SU-DHL-6 (cell line): ENCODE results near the gene ARHGEF28.

Experiments
- EZH2phosphoT487 ChIP-seq: fragments of 200-600 bp; sonication (generic), shearing (Covaris generic); conservative IDR thresholded peaks from 2 replicates; pipeline ENCODE4 v1.6.1; 2018; ENCODE audit warnings: mild to moderate bottlenecking, antibody characterized with exemption, low read length, moderate library complexity, mixed read lengths
- TF ChIP-seq, protein P1 (sequence below): fragments of 200-600 bp; sonication (generic); IDR thresholded peaks from one replicate; pipeline ENCODE4 v1.5.1; 2017; ENCODE audit warnings: antibody characterized with exemption, mild to moderate bottlenecking, low read length, moderate library complexity; ENCODE audit not compliant: insufficient read depth, poor library complexity, severe bottlenecking

DNA sequence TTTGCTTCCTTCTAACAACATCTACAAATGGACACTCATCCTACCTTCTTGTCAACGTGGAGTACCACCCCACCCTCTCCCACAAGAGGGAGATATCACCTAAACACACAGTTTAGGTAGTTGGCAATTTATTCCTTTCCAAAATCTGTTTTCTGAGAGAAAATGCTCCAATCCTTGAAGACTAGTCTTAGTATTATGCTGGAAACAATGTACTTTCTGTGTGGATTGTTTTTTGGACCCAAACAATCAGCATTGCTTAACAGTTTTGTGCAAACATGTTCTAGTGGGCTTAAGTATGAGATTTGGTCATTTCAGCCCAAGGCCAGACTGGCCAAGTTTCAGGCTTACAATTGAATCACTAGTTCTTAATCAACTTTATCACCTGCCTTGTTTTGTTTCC is 359.1 kb downstream of the ARHGEF28 start:
- TF ChIP-seq, protein P1, sequence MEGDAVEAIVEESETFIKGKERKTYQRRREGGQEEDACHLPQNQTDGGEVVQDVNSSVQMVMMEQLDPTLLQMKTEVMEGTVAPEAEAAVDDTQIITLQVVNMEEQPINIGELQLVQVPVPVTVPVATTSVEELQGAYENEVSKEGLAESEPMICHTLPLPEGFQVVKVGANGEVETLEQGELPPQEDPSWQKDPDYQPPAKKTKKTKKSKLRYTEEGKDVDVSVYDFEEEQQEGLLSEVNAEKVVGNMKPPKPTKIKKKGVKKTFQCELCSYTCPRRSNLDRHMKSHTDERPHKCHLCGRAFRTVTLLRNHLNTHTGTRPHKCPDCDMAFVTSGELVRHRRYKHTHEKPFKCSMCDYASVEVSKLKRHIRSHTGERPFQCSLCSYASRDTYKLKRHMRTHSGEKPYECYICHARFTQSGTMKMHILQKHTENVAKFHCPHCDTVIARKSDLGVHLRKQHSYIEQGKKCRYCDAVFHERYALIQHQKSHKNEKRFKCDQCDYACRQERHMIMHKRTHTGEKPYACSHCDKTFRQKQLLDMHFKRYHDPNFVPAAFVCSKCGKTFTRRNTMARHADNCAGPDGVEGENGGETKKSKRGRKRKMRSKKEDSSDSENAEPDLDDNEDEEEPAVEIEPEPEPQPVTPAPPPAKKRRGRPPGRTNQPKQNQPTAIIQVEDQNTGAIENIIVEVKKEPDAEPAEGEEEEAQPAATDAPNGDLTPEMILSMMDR, result no peak
- TF ChIP-seq EZH2phosphoT487, result no peak
